Right ventricle myocardium inferior (tissue), 1 donor: ENCODE measurements around the gene TAAR9. TPM values are rescaled to one million over a fixed set of nuclear protein-coding genes. Genes with fewer than 3 reads are reported as not detected.

Experiments
- ATAC-seq: fragments of 200-7000 bp; cut with Tn5 transposase; one replicate; pipeline ENCODE4 v1.9.1; 2020; ENCODE audit warnings: mild to moderate bottlenecking, moderate library complexity
- DNase-seq: peaks from one replicate; pipeline ENCODE4 v3.0.0; 2021; ENCODE audit errors: missing footprints
- intact Hi-C: fragments of 100-400 bp; cut with DNase I; formaldehyde crosslinking; loops from one replicate; pipeline ENCODE4 v1.11.0; 2022
- total RNA-seq: library from RNA; stranded (reverse); fragmentation: NEBNext Ultra II Directional; extraction: Animal tissue kit (Norgen Biotek cat#: 25700); gene quantifications from one replicate; pipeline ENCODE4 v1.2.1, GENCODE V29; 2021
- donor health status: DM: no; HTN: yes; CAD: no; lungs with severe emphysema.

TAAR9 gene
- total RNA-seq, 1 donor from 2014 or later: not detected

- DNase-seq (no peak), ATAC-seq (no peak)
- intact Hi-C loops: no loop called here
Observed at GRCh38 chr6:132568611-132569010, 30.5 kb downstream of the TAAR9 start.

GRCh38 chr6:132569170-132569569, 31.1 kb downstream of the TAAR9 start:
- ATAC-seq: no peak
- DNase-seq: no peak
- intact Hi-C loops: no loop called here

GRCh38 chr6:132570221-132570777, 32.2 kb downstream of the TAAR9 start, which contains the start of gene TAAR6:
Gene TAAR6, plus strand, starts transcription at chr6:132570322. Its CDS starts 0 bp downstream, at chr6:132570322.
- no peak for ATAC-seq
- intact Hi-C loops: no loop called here
- no peak for DNase-seq

- ATAC-seq (no peak), DNase-seq (no peak)
- intact Hi-C loops: no loop called here
Observed at GRCh38 chr6:132571774-132572173, 33.7 kb downstream of the TAAR9 start.

- ATAC-seq (no peak), DNase-seq (no peak)
- intact Hi-C loops: no loop called here
Observed at GRCh38 chr6:132584698-132585097, 46.6 kb downstream of the TAAR9 start.

GRCh38 chr6:132587424-132587823, 49.3 kb downstream of the TAAR9 start:
- no peak for ATAC-seq
- no peak for DNase-seq
- intact Hi-C loops: no loop called here

Other genes starting within 250 kb of the TAAR9 start
- gene MOXD1, start 136.8 kb upstream of the TAAR9 start, total RNA-seq: 3.1 TPM
- gene STX7, start 25.2 kb upstream of the TAAR9 start, total RNA-seq: 53.3 TPM
- not detected for gene TAAR8, start 14.4 kb downstream of the TAAR9 start, total RNA-seq
- gene TAAR6, start 32.0 kb downstream of the TAAR9 start, total RNA-seq: not detected
- not detected for gene TAAR5, start 51.5 kb downstream of the TAAR9 start, total RNA-seq
- not detected for gene TAAR2, start 86.0 kb downstream of the TAAR9 start, total RNA-seq
- not detected for gene TAAR1, start 120.9 kb downstream of the TAAR9 start, total RNA-seq
- 2.2 TPM for gene VNN1, start 175.8 kb downstream of the TAAR9 start, total RNA-seq
- 2.8 TPM for gene VNN2, start 219.6 kb downstream of the TAAR9 start, total RNA-seq